Ishikawa (cell line): ENCODE data around the gene GAL3ST3.

ENCODE experiments used
- CEBPB ChIP-seq: IDR thresholded peaks from 2 replicates; pipeline ENCODE4 v1.6.1; 2012
- CREB1 ChIP-seq: IDR thresholded peaks from 2 replicates; pipeline ENCODE4 v1.6.1; 2012; ENCODE audit warnings: low read depth
- EGR1 ChIP-seq: IDR thresholded peaks from 2 replicates; pipeline ENCODE4 v1.6.1; 2012
- EP300 ChIP-seq: IDR thresholded peaks from 2 replicates; pipeline ENCODE4 v1.6.1; 2012; ENCODE audit warnings: borderline replicate concordance
- FOXM1 ChIP-seq: IDR thresholded peaks from 2 replicates; pipeline ENCODE4 v1.6.1; 2012; ENCODE audit warnings: low read depth, borderline replicate concordance
- MAX ChIP-seq: IDR thresholded peaks from 2 replicates; pipeline ENCODE4 v1.6.1; 2012
- NFIC ChIP-seq: IDR thresholded peaks from 2 replicates; pipeline ENCODE4 v1.6.1; 2012
- RAD21 ChIP-seq: IDR thresholded peaks from 2 replicates; pipeline ENCODE4 v1.6.1; 2012; ENCODE audit warnings: low read depth
- REST ChIP-seq: IDR thresholded peaks from 2 replicates; pipeline ENCODE4 v1.6.1; 2012; ENCODE audit warnings: low read depth, mild to moderate bottlenecking
- TAF1 ChIP-seq: IDR thresholded peaks from 2 replicates; pipeline ENCODE4 v1.6.1; 2012; ENCODE audit warnings: low read depth, mild to moderate bottlenecking
- TCF12 ChIP-seq: IDR thresholded peaks from 2 replicates; pipeline ENCODE4 v1.6.1; 2012; ENCODE audit warnings: low read depth
- TEAD4 ChIP-seq: IDR thresholded peaks from 2 replicates; pipeline ENCODE4 v1.6.1; 2012
- USF1 ChIP-seq: IDR thresholded peaks from 2 replicates; pipeline ENCODE4 v1.6.1; 2012
- YY1 ChIP-seq: IDR thresholded peaks from 2 replicates; pipeline ENCODE4 v1.6.1; 2012; ENCODE audit warnings: low read depth
- ZBTB7A ChIP-seq: IDR thresholded peaks from 2 replicates; pipeline ENCODE4 v1.6.1; 2012; ENCODE audit warnings: low read depth

Gene GAL3ST3

GRCh38 chr11:66022401-66023185 lies 26.4 kb downstream of the GAL3ST3 start:
- TF ChIP-seq RAD21: peak; percentile 88
- TF ChIP-seq CEBPB: no peak
- TF ChIP-seq MAX: peak; percentile 63

- no peak; the same call in 1 of the 2 replicates for TF ChIP-seq EP300
- no peak for TF ChIP-seq FOXM1
Measured at GRCh38 chr11:66020618-66021357, 28.2 kb downstream of the GAL3ST3 start.

- no peak for TF ChIP-seq EP300
- no peak for TF ChIP-seq MAX
- TF ChIP-seq NFIC: no peak
- TF ChIP-seq CEBPB: no peak
- TF ChIP-seq TCF12: no peak
- TF ChIP-seq FOXM1: no peak
- TF ChIP-seq RAD21: no peak
- TF ChIP-seq USF1: no peak
- no peak for TF ChIP-seq YY1
- no peak for TF ChIP-seq ZBTB7A
- TF ChIP-seq REST: no peak
- no peak for TF ChIP-seq TAF1
- no peak for TF ChIP-seq CREB1
- TF ChIP-seq EGR1: no peak
- no peak for TF ChIP-seq TEAD4
Measured at GRCh38 chr11:66020212-66020611, 28.7 kb downstream of the GAL3ST3 start.

GRCh38 chr11:66017321-66017720 lies 31.6 kb downstream of the GAL3ST3 start:
- no peak for TF ChIP-seq EP300
- TF ChIP-seq NFIC: no peak
- no peak for TF ChIP-seq USF1
- no peak for TF ChIP-seq YY1
- TF ChIP-seq CEBPB: no peak
- no peak for TF ChIP-seq TEAD4
- TF ChIP-seq REST: no peak
- no peak for TF ChIP-seq EGR1
- TF ChIP-seq RAD21: no peak
- TF ChIP-seq MAX: no peak

GRCh38 chr11:66016793-66017177 lies 32.2 kb downstream of the GAL3ST3 start:
- no peak for TF ChIP-seq TCF12
- no peak for TF ChIP-seq USF1
- TF ChIP-seq ZBTB7A: no peak
- TF ChIP-seq TEAD4: no peak
- TF ChIP-seq MAX: no peak
- no peak for TF ChIP-seq EGR1
- no peak for TF ChIP-seq YY1
- no peak for TF ChIP-seq CREB1
- TF ChIP-seq TAF1: no peak
- no peak for TF ChIP-seq FOXM1
- no peak for TF ChIP-seq EP300
- no peak for TF ChIP-seq REST
- no peak for TF ChIP-seq CEBPB
- TF ChIP-seq RAD21: no peak
- TF ChIP-seq NFIC: no peak
